GM12878 (cell line): ENCODE data around the gene RBBP5. TPM values are rescaled to one million over a fixed set of nuclear protein-coding genes. Genes with fewer than 3 reads are reported as not detected.

Experiments
- ATAC-seq: fragments of 200-7000 bp; cut with Tn5 transposase; 3 replicates; pipeline ENCODE4 v1.9.1; 2020; ENCODE audit warnings: mild to moderate bottlenecking, moderate library complexity
- BruUV-seq: library from RNA; stranded (reverse); fragments of 400-500 nt; replicated peaks from 2 replicates; lab custom pipeline; 2021; lab: Mats Ljungman, UMichigan
- CTCF ChIA-PET: fragments of 300-600 bp; sonication (Branson Sonifier 250); formaldehyde crosslinking; extraction: SDS; loops from one replicate; lab custom pipeline; 2021; ENCODE audit warnings: inconsistent platforms; lab: Yijun Ruan, JAX
- POLR2A ChIA-PET: fragments of 350-600 bp; formaldehyde crosslinking; extraction: SDS; loops from one replicate; lab custom pipeline; 2021; ENCODE audit warnings: inconsistent platforms; lab: Charles Lee
- RAD21 ChIA-PET: fragments of 300-600 bp; sonication (Branson Sonifier 250); formaldehyde crosslinking; loops from one replicate; lab custom pipeline; 2023; ENCODE audit warnings: antibody characterized with exemption; ENCODE audit not compliant: unreplicated experiment; lab: Charles Lee
- SMC1A ChIA-PET: fragments of 300-600 bp; sonication (Branson Sonifier 250); formaldehyde crosslinking; loops from one replicate; lab custom pipeline; 2023; ENCODE audit not compliant: unreplicated experiment, uncharacterized antibody; lab: Charles Lee
- DNase-seq: peaks from one replicate; pipeline ENCODE4 v3.0.0-alpha.2; 2011; ENCODE audit warnings: low read depth, low spot score
- FAIRE-seq: peaks from 3 replicates; lab custom pipeline; 2011; peaks lifted over from hg19 to GRCh38; lab: Jason Lieb, UNC
- H2AFZ ChIP-seq: 2 replicates; pipeline ENCODE4 v1.6.0; 2011; ENCODE audit warnings: low read depth, low read length, control low read depth; ENCODE audit not compliant: control insufficient read depth
- H3K27ac ChIP-seq: 2 replicates; pipeline ENCODE4 v1.5.1; 2011; ENCODE audit warnings: control low read depth; ENCODE audit not compliant: control insufficient read depth, insufficient read depth
- H3K27me3 ChIP-seq, 2 experiments: replicated peaks in 1 of 2; 2 replicates each; pipeline versions ENCODE4 v1.6.0 to v1.6.1; 2011; ENCODE audit warnings: low read length in 1 of 2; ENCODE audit not compliant: control insufficient read depth in 2 of 2, insufficient read depth in 2 of 2
- H3K36me3 ChIP-seq, 2 experiments: 2 replicates each; pipeline ENCODE4 v1.5.1; 2011; ENCODE audit warnings: low read length in 1 of 2; ENCODE audit not compliant: control insufficient read depth in 2 of 2, insufficient read depth in 2 of 2
- H3K4me1 ChIP-seq: 2 replicates; pipeline ENCODE4 v1.6.1; 2011; ENCODE audit warnings: mild to moderate bottlenecking, low read length, moderate library complexity, mixed read lengths; ENCODE audit not compliant: control insufficient read depth, insufficient read depth
- H3K4me2 ChIP-seq: 2 replicates; pipeline ENCODE4 v1.6.0; 2011; ENCODE audit warnings: control low read depth; ENCODE audit not compliant: control insufficient read depth, insufficient read depth
- H3K4me3 ChIP-seq: fragments of 200-600 bp; sonication (generic); 2 replicates; pipeline ENCODE4 v1.5.1; 2016
- H3K79me2 ChIP-seq: 2 replicates; pipeline ENCODE4 v1.6.0; 2011; ENCODE audit warnings: low read length; ENCODE audit not compliant: control insufficient read depth, insufficient read depth
- H3K9ac ChIP-seq: 2 replicates; pipeline ENCODE4 v1.8.0; 2011; ENCODE audit warnings: low read length, control low read depth, mixed read lengths; ENCODE audit not compliant: control insufficient read depth, insufficient read depth
- H3K9me3 ChIP-seq: replicated peaks from 3 replicates; pipeline ENCODE4 v1.5.1; 2011; ENCODE audit warnings: mild to moderate bottlenecking, low read length; ENCODE audit not compliant: control insufficient read depth, insufficient read depth
- H4K20me1 ChIP-seq: 2 replicates; pipeline ENCODE4 v1.6.0; 2011; ENCODE audit not compliant: control insufficient read depth, insufficient read depth
- BRCA1 ChIP-seq: IDR thresholded peaks from 2 replicates; pipeline ENCODE4 v1.6.1; 2011; ENCODE audit warnings: low read depth, low read length, improper control_type of control experiment
- FOXK2 ChIP-seq: fragments of 450-650 bp; IDR thresholded peaks from 2 replicates; pipeline ENCODE4 v1.6.1; 2017; ENCODE audit warnings: mild to moderate bottlenecking, moderate library complexity
- RAD21 ChIP-seq: IDR thresholded peaks from 2 replicates; pipeline ENCODE4 v1.6.1; 2011; ENCODE audit warnings: mild to moderate bottlenecking, low read depth, low read length, moderate library complexity; ENCODE audit not compliant: insufficient read depth
- ZBTB11 ChIP-seq: fragments of 450-650 bp; formaldehyde crosslinking; IDR thresholded peaks from 2 replicates; pipeline ENCODE4 v1.5.0; 2022; ENCODE audit warnings: mild to moderate bottlenecking, missing genetic modification characterization
- ZNF384 ChIP-seq: IDR thresholded peaks from 2 replicates; pipeline ENCODE4 v1.6.1; 2012; ENCODE audit warnings: low read depth, mild to moderate bottlenecking, low read length, improper control_type of control experiment, borderline replicate concordance
- ZSCAN29 ChIP-seq: fragments of 450-650 bp; IDR thresholded peaks from 2 replicates; pipeline ENCODE4 v1.6.1; 2017; ENCODE audit warnings: mild to moderate bottlenecking, moderate library complexity
- WGBS: methylation state at CpG from one replicate; pipeline ENCODE4 v1.1.6; 2016; ENCODE audit warnings: low lambda C conversion rate; ENCODE audit not compliant: insufficient replicate concordance, insufficient coverage; ENCODE audit errors: missing lambda C conversion rate; 5-methylcytosine and 5-hydroxymethylcytosine counted together
- in situ Hi-C: fragments of 300-500 bp; cut with MboI; formaldehyde crosslinking; loops from 9 replicates; pipeline ENCODE4 v1.14.3; 2018; ENCODE audit warnings: mixed read lengths
- intact Hi-C: fragments of 100-400 bp; cut with micrococcal nuclease; formaldehyde crosslinking; loops from one replicate; pipeline ENCODE4 v1.14.2; 2022; ENCODE audit not compliant: unreplicated experiment
- polyA plus RNA-seq, 11 experiments: library from polyadenylated mRNA; depleted of rRNA in 4 of 11; unstranded in 6 of 11; stranded (reverse) in 5 of 11; fragments of >200 nt; fragmentation: Nextera tagmentation in 4 of 11; fragmentation: Illumina TruSeq in 1 of 11; extraction: Ambion mirVana in 4 of 11; extraction: Trizol in 1 of 11; gene quantifications; 1 replicate in 1 of 11; 2 replicates in 10 of 11; pipeline versions ENCODE4 v1.2.1 to v1.2.3, GENCODE V29; 2011 to 2016; ENCODE audit warnings: inconsistent platforms in 2 of 11, missing spikeins in 2 of 11, low read depth in 1 of 11
- total RNA-seq, 4 experiments: library from RNA; depleted of rRNA in 3 of 4; stranded (reverse); fragments of >200 nt in 3 of 4; fragmentation: Illumina TruSeq in 1 of 4; extraction: Trizol in 1 of 4; gene quantifications; 2 replicates each; pipeline versions ENCODE4 v1.2.1 to v1.2.3, GENCODE V29; 2013 to 2021
- TF ChIP-seq, protein P1 (sequence below): IDR thresholded peaks from 2 replicates; pipeline ENCODE4 v1.6.1; 2012; ENCODE audit warnings: low read depth, low read length, improper control_type of control experiment

Gene RBBP5
- total and polyA plus RNA-seq, 10 of the 15 experiments (the other 5 are each of a cell fraction or from before 2014, with no cell fraction given): 10.0 to 20.6 (median 14.8) TPM

DNA sequence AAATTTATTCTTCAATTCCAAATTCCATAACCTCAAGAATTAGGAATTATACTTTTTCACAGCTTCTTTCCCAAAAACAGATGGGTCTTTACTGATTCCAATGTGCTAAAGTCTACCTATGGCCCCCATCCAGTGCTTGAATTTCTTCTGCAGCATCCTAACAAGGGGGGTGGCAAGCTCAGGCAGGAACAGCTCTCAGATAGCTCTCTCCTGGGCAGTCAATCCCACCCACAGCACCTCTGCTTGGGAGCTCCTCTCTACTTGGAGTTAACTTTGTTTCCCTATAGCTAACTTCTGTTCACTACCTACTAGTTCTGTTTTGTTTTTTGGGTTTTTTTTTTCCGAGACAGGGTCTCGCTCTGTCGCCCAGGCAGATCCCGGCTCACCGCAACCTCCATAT is 12.1 kb downstream of the RBBP5 start:
- Histone ChIP-seq H3K4me2 (no peak overlapping the region), H3K79me2 (no peaks in the 10 kb centered on the region), H3K27me3 (no peaks in the 10 kb centered on the region), H4K20me1 (no peaks in the 10 kb centered on the region), H3K27ac (no peak overlapping the region), H3K4me1 (no peaks in the 10 kb centered on the region), H2AFZ (no peak overlapping the region), H3K4me3 (no peak overlapping the region), H3K9ac (no peak overlapping the region), H3K36me3 (peaks cover 5 to 8% of the 10 kb centered on the region in 2 experiments), H3K9me3 (no peaks in the 10 kb centered on the region)
- CTCF ChIA-PET: interaction anchor here (1.1 to 2.8 kb wide), 10 partner anchors 10 to 118 kb away, joined by 3 to 13 read pairs (median 6); partner anchors contain the start of genes RBBP5 and TMCC2
- RAD21 ChIA-PET: interaction anchor here (0.8 kb wide), 1 partner anchor 12 kb away, joined by 3 read pairs; the partner anchor contains the start of gene RBBP5
- DNase-seq: no peak
- TF ChIP-seq ZSCAN29 (no peak), ZNF384 (no peak), FOXK2 (no peak), ZBTB11 (no peak), BRCA1 (no peak), RAD21 (no peak)
- TF ChIP-seq, protein P1, sequence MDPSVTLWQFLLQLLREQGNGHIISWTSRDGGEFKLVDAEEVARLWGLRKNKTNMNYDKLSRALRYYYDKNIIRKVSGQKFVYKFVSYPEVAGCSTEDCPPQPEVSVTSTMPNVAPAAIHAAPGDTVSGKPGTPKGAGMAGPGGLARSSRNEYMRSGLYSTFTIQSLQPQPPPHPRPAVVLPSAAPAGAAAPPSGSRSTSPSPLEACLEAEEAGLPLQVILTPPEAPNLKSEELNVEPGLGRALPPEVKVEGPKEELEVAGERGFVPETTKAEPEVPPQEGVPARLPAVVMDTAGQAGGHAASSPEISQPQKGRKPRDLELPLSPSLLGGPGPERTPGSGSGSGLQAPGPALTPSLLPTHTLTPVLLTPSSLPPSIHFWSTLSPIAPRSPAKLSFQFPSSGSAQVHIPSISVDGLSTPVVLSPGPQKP: no peak
- no TSS peak for BruUV-seq
- in situ Hi-C loops: no loop called here
- intact Hi-C loops: no loop called here
- POLR2A ChIA-PET: interaction anchor here (1.7 kb wide), 1 partner anchor 12 kb away, joined by 5 read pairs; the partner anchor contains the start of gene RBBP5
- WGBS: 80% methylated on average over 5 of the region's 5 CpGs
- no peak for ATAC-seq
- FAIRE-seq: no peak
- SMC1A ChIA-PET: interaction anchor here (1.0 to 1.5 kb wide), 6 partner anchors 12 to 146 kb away, joined by 3 to 10 read pairs (median 4); partner anchors contain the start of gene RBBP5
